Ectodermal cell (in vitro differentiated cells): Measurements from ENCODE around the gene SDS. TPM values are rescaled to one million over a fixed set of nuclear protein-coding genes. Genes with fewer than 3 reads are reported as not detected.

Experiments
- H3K27ac ChIP-seq: 2 replicates; pipeline ENCODE4 v1.7.0; 2013; ENCODE audit warnings: mild to moderate bottlenecking, low read depth, low read length; ENCODE audit not compliant: insufficient read depth, poor library complexity, severe bottlenecking
- H3K27me3 ChIP-seq: 2 replicates; pipeline ENCODE4 v1.7.0; 2013; ENCODE audit warnings: mild to moderate bottlenecking, low read length; ENCODE audit not compliant: insufficient read depth, control insufficient read depth, poor library complexity, severe bottlenecking
- H3K36me3 ChIP-seq: one replicate; pipeline ENCODE4 v1.7.0; 2013; ENCODE audit warnings: low read length; ENCODE audit not compliant: control insufficient read depth, insufficient read depth
- H3K4me1 ChIP-seq: one replicate; pipeline ENCODE4 v1.7.0; 2013; ENCODE audit warnings: low read length; ENCODE audit not compliant: control insufficient read depth, insufficient read depth
- H3K4me3 ChIP-seq: 2 replicates; pipeline ENCODE4 v1.7.0; 2013; ENCODE audit warnings: low read depth, low read length, control low read depth; ENCODE audit not compliant: insufficient read depth
- H3K9me3 ChIP-seq: 2 replicates; pipeline ENCODE4 v1.7.0; 2013; ENCODE audit warnings: mild to moderate bottlenecking, low read length, moderate library complexity; ENCODE audit not compliant: control insufficient read depth
- WGBS, 2 experiments: methylation state at CpG; one replicate each; pipeline ENCODE4 v1.1.7; 2013; ENCODE audit warnings: missing lambda C conversion rate in 2 of 2; 5-methylcytosine and 5-hydroxymethylcytosine counted together
- polyA plus RNA-seq, 4 experiments: library from polyadenylated mRNA; stranded (reverse); fragments of 50-300 nt; gene quantifications; one replicate each; pipeline ENCODE4 v1.2.3, GENCODE V29; 2013

SDS gene, protein sequence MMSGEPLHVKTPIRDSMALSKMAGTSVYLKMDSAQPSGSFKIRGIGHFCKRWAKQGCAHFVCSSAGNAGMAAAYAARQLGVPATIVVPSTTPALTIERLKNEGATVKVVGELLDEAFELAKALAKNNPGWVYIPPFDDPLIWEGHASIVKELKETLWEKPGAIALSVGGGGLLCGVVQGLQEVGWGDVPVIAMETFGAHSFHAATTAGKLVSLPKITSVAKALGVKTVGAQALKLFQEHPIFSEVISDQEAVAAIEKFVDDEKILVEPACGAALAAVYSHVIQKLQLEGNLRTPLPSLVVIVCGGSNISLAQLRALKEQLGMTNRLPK
- not detected for polyA plus RNA-seq (2013, experiment 1 of 4)
- not detected for polyA plus RNA-seq (2013, experiment 2 of 4)
- not detected for polyA plus RNA-seq (2013, experiment 3 of 4)
- polyA plus RNA-seq (2013, experiment 4 of 4), result not detected

DNA sequence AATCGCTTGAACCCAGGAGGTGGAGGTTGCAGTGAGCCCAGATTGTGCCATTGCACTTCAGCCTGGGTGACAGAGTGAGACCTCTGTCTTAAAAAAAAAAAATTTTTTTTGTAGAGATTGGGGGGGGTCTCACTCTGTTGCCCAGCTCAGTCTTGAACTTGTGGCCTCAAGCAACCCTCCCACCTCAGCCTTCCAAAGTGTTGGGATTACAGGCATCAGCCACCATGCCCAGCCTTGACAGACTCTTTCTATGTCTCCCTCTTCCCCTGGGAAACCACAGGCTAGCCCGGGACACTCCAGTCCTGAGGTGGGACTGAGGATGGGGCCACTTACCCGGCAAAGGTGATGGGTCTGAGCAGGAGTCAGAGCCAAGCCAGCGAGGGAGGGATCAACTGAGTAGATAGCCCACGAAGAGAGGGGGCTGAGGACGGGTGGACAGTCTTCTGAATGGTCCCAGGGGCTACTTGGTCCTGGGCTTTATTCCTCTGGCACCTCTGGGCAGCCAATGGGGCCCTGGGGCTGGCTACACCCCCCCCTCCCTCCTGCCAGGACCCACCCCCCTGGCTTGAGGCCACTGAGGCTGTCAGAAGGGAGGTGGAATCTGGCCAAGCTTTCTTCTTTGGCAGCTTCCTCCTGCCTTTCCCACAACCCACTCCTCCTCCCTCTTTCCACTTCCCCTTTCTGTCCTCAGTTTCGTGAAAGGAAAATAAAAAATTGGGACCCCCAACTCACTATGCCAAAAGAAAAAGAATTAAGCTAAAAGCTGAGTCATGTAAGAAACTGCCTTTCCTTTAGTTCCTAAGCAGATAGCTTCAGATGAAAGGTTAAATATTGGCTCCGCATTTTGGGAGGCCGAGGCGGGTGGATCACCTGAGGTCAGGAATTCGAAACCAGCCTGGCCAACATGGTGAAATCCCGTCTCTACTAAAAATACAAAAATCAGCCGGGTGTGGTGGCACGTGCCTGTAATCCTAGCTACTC lies at the start of gene SDS:
SDS (minus strand) TSS at position 453 of the 981 bp plus-strand sequence. CDS start 4,179 bp downstream, outside the sequence.
- Histone ChIP-seq H3K27ac (no peak within 1 kb of the TSS), H3K4me1 (no peaks in the 10 kb centered on the region), H3K9me3 (no peaks in the 10 kb centered on the region), H3K36me3 (no peaks in the 10 kb centered on the region), H3K4me3 (no peak within 1 kb of the TSS), H3K27me3 (no peaks in the 10 kb centered on the region)
- WGBS, 2 experiments, result 84% methylated on average over 14 of the region's 14 CpGs

DNA sequence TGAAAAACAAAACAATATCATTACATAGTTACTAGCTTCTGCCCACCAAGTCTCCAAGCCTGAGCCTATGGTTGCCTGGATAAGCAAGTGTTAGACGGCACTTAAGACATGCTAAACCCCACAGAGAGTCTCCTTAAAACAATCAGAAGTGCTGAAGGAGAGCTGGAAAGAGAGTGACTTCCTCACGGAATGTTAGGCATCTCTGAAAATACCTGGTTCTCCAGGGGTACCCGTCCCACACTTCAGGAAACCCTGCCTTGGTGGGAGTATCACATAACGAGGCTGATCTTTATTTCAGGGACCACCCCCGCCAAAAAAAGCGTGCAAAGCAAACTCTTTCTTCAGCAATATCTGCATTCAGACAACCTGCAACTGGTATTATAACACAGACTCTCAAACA lies 49.6 kb upstream of the SDS start:
- Histone ChIP-seq H3K36me3 (no peaks in the 10 kb centered on the region), H3K9me3 (no peaks in the 10 kb centered on the region), H3K27ac (no peak overlapping the region), H3K4me1 (no peaks in the 10 kb centered on the region), H3K4me3 (no peak overlapping the region), H3K27me3 (no peaks in the 10 kb centered on the region)
- WGBS, 2 experiments, result 66 to 70% methylated on average over 6 of the region's 6 CpGs

DNA sequence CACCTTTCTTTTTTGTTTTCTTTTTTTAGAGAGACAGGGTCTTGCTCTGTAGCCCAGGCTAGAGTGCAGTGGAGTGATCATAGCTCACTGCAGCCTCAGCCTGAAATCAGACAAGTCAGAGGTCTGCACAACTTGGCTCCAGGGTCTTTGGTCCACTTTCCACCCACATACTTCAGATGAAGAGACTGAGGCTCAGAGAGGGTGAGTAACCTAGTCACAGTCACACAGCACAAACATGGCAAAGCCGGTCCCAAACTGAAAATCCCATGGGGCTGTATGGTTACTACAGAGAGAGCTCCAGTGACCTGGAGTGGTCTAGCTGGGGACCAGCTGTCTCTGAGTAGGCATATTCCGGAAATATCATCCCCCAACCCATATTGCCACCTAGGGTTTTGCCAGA lies 48.8 kb upstream of the SDS start:
- Histone ChIP-seq H3K36me3 (no peaks in the 10 kb centered on the region), H3K4me1 (no peaks in the 10 kb centered on the region), H3K4me3 (no peak overlapping the region), H3K27ac (no peak overlapping the region), H3K9me3 (no peaks in the 10 kb centered on the region), H3K27me3 (no peaks in the 10 kb centered on the region)
- WGBS, 2 experiments, result 87 to 94% methylated on average over 2 of the region's 2 CpGs

DNA sequence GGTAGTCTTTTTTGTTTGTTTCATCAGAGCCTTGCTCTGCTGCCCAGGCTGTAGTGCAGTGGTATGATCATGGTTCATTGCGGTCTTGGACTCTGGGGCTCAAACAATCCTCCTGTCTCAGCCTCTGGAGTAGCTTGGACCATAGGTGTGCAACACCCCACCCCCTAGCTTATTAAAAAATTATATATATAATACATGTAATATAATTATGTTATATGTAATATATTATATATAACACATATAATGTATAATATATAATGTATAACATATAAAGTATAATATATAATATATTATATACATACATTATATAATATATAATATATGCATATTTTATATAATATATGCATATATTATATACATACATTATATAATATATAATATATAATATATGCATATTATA lies 46.2 kb upstream of the SDS start:
- no peak overlapping the region for H3K27ac ChIP-seq
- H3K27me3 ChIP-seq, result no peaks in the 10 kb centered on the region
- H3K36me3 ChIP-seq, result no peaks in the 10 kb centered on the region
- no peaks in the 10 kb centered on the region for H3K9me3 ChIP-seq
- 90 to 91% methylated on average over 1 of the region's 1 CpG for WGBS, 2 experiments
- no peak overlapping the region for H3K4me3 ChIP-seq
- H3K4me1 ChIP-seq, result no peaks in the 10 kb centered on the region

DNA sequence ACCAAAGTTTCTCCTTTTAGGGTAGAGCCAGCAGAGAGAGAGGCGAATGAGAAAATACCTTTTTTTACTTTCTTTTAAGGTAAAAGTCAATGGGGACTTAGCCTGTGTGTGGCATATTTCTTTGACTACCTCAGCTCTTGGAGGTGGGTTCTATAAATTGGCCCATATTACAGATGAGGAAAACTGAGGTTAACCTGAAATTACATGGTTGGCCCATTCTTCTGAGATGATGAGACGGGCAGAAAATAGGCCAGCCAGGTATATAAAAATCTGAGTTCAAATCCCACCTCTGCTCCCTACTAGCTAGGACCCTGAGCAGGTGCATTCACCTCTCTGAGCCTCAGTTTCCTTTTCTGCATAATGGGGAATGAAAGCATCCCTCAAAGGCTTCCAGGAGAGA lies 45.6 kb upstream of the SDS start:
- H3K9me3 ChIP-seq, result no peaks in the 10 kb centered on the region
- H3K4me3 ChIP-seq, result no peak overlapping the region
- H3K4me1 ChIP-seq, result no peaks in the 10 kb centered on the region
- no peaks in the 10 kb centered on the region for H3K36me3 ChIP-seq
- H3K27ac ChIP-seq, result no peak overlapping the region
- 92 to 95% methylated on average over 2 of the region's 2 CpGs for WGBS, 2 experiments
- no peaks in the 10 kb centered on the region for H3K27me3 ChIP-seq

DNA sequence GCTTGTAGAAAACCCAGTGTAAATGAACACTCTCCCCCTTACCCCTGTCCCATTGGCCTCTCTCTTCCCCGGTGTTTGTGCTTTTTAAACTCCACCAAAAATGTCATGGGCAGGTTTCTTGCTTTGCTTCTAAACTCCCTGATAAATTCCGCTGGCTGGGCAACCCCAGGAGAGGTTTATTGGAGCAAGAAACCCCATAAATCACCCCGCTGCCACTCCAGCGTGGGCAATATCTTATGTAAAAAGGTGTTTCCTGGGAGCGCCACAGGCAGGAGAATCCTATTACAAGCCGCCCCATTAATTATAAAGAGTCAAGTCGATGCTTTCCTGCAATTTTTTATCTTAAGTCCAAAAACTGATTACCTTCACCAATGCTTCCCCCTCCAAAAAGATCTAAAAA lies 45.2 kb upstream of the SDS start:
- 78 to 86% methylated on average over 7 of the region's 7 CpGs for WGBS, 2 experiments
- Histone ChIP-seq H3K27me3 (no peaks in the 10 kb centered on the region), H3K4me3 (no peak overlapping the region)

DNA sequence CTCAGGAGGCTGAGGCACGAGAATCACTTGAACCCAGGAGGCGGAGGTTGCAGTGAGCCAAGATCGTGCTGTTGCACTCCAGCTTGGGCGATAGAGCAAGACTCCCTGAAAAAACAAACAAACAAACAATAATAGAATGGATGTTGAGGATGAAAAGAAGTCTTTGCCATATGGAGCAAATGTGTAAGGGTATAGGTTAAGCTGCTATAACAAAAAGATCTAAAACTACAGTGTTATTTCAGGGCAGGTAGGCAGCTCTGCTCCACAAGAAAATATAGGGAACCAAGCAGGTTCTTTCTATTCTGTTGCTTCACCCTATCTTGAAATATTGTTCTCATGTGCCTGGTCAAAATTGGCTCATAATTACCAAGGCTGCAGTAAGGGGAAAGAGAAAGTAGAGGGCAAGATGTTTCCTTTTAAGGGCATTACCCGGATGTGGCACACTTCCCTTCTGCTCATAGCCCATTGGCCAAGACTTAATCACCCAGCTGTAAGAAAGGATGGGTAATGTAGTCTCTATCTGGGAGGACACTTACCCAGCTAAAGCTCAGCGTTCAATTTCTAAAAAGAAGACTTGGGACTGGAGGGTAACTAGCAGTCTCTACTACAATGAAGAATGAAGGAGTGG lies 42.0 kb upstream of the SDS start:
- no peak overlapping the region for H3K27ac ChIP-seq
- no peaks in the 10 kb centered on the region for H3K9me3 ChIP-seq
- no peaks in the 10 kb centered on the region for H3K4me1 ChIP-seq
- 96% methylated on average over 6 of the region's 6 CpGs for WGBS, 2 experiments
- H3K4me3 ChIP-seq, result no peak overlapping the region
- H3K36me3 ChIP-seq, result no peaks in the 10 kb centered on the region
- H3K27me3 ChIP-seq, result no peaks in the 10 kb centered on the region

More for the DNA sequence above, 45.2 kb upstream of the SDS start:
- Histone ChIP-seq H3K27ac (no peak overlapping the region), H3K36me3 (no peaks in the 10 kb centered on the region), H3K4me1 (no peaks in the 10 kb centered on the region), H3K9me3 (no peaks in the 10 kb centered on the region)

DNA sequence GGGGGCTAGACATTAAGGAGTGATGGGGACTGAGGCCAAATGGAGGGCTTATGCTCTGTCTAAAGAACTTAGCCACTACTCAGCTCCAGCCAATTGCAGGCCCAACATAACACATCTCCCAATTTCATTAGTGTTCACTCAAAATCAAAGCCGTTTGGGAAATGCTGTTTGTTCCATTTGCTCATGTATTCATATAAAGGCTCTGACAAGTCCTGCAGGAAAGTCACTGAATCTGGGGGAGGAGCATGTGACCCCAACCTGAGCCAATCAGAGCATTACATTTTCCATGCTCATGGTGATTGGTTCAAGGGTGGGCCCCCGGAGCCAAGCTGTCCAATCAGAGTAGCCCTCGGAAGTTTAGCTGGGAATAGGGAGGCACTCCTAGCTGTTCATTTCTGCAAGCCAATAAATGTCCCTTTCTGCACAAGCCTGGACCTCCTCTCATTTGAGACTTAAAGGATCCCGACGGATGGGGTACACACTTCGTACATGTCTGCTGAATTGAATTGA lies 39.4 kb upstream of the SDS start:
- Histone ChIP-seq H3K4me3 (no peak overlapping the region), H3K9me3 (no peaks in the 10 kb centered on the region), H3K36me3 (no peaks in the 10 kb centered on the region), H3K4me1 (no peaks in the 10 kb centered on the region), H3K27ac (no peak overlapping the region), H3K27me3 (no peaks in the 10 kb centered on the region)
- WGBS, 2 experiments, result 94% methylated on average over 6 of the region's 6 CpGs

DNA sequence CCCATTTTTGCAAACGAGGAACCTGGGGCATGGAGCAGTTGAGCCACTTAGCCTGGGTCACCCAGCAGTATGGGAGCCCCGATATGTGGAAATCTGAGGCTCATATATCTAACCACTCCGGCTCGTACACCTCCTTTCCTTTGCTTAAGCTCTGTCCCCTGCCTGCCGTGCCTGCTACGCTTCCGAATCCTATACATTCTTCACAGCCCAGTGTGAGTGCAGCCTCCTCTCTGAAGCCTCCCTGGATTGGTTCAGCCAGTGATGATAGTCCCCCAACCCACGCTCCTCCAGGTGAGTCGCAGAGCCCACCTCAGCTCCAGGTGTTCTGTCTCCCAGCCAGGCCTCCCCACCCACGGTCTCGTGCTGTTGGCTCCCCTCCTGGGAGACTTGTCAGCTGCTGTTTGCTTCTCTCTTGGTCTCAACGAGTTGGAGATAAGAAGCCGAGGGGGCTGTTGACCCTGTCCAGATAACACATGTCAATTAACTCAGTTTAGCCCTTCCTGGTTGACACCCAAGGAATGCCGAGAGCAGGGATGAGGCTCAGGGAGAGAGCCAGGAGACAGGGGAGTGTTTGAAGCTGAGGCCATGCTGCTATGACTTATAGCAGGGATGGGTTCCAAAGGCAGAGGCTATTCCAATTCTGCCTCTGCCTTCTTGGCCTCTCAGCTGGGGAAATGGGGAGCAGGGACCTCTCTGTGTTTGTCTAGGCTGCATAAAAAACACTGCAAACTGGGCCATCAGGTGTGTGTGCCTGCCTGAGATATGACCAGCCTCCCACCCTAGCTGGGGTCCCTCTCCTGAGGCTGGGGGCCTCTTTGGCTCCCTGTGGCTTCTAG lies 37.5 kb upstream of the SDS start:
- Histone ChIP-seq H3K36me3 (no peaks in the 10 kb centered on the region), H3K4me1 (no peaks in the 10 kb centered on the region), H3K4me3 (no peak overlapping the region), H3K27me3 (no peaks in the 10 kb centered on the region), H3K9me3 (no peaks in the 10 kb centered on the region), H3K27ac (no peak overlapping the region)
- 88 to 89% methylated on average over 14 of the region's 14 CpGs for WGBS, 2 experiments
